NT2/D1 (cell line): ENCODE measurements around the gene LRRN3.

Experiments
- SUZ12 ChIP-seq: IDR thresholded peaks from 2 replicates; pipeline ENCODE4 v1.6.1; 2011; ENCODE audit not compliant: insufficient read length, insufficient read depth; ENCODE audit errors: extremely low read depth
- YY1 ChIP-seq: IDR thresholded peaks from 2 replicates; pipeline ENCODE4 v1.6.1; 2011; ENCODE audit not compliant: insufficient read length, insufficient read depth
- ZNF274 ChIP-seq: IDR thresholded peaks from 2 replicates; pipeline ENCODE4 v1.6.1; 2011; ENCODE audit warnings: mild to moderate bottlenecking, low read depth, low read length

DNA sequence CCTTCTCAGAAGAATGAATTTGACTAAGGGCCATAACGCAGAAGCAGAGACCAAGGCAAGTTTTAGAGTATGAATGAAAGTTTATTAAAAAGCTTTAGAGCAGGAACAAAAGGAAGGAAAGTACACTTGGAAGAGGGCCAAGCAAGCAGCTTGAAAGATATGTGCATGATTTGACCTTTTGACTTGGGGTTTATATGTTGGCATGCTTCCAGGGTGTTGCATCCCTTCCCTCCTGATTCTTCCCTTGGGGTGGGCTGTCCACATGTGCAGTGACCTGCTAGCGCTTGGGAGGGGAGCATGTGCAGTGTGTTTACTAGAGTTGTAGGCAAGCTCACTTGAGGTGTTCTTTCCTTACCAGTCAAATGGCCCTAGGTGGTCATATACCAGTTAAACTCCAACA, 37.9 kb upstream of the LRRN3 start:
- no peak for TF ChIP-seq SUZ12
- no peak for TF ChIP-seq ZNF274
- no peak for TF ChIP-seq YY1
